HepG2 (cell line): ENCODE measurements around the gene SPRED2. TPM values are rescaled to one million over a fixed set of nuclear protein-coding genes. Genes with fewer than 3 reads are reported as not detected.

ENCODE experiments used
- ATAC-seq: fragments of 200-7000 bp; cut with Tn5 transposase; 3 replicates; pipeline ENCODE4 v1.9.1; 2020; ENCODE audit warnings: mild to moderate bottlenecking, moderate library complexity
- BruUV-seq: library from RNA; stranded (reverse); fragments of 400-500 nt; replicated peaks from 2 replicates; lab custom pipeline; 2021; lab: Mats Ljungman, UMichigan
- CTCF ChIA-PET: fragments of 300-600 bp; formaldehyde crosslinking; extraction: SDS; loops from one replicate; lab custom pipeline; 2021; ENCODE audit warnings: low total read pairs, inconsistent platforms, low intra/inter-chr PET ratio; lab: Yijun Ruan, JAX
- POLR2A ChIA-PET: fragments of 350-600 bp; sonication (Branson Sonifier 250); formaldehyde crosslinking; loops from one replicate; lab custom pipeline; 2020; ENCODE audit warnings: antibody characterized with exemption, inconsistent platforms; lab: Yijun Ruan, JAX
- DNase-seq: peaks from one replicate; pipeline ENCODE4 v3.0.0-alpha.2; 2015; ENCODE audit warnings: low spot score
- FAIRE-seq: peaks from 3 replicates; lab custom pipeline; 2011; peaks lifted over from hg19 to GRCh38; lab: Jason Lieb, UNC
- H2AFZ ChIP-seq: one replicate; pipeline ENCODE4 v1.6.1; 2011; ENCODE audit warnings: low read length, inconsistent platforms
- H3K27ac ChIP-seq: fragments of 300-600 bp; 3 replicates; pipeline ENCODE4 v1.8.0; 2011; ENCODE audit warnings: mixed run types, mild to moderate bottlenecking, mixed read lengths, low read length, inconsistent platforms; ENCODE audit not compliant: insufficient read depth; ENCODE audit errors: extremely low read length
- H3K27me3 ChIP-seq, 2 experiments: fragments of 200-600 bp in 1 of 2; 2 replicates in 1 of 2; 3 replicates in 1 of 2; pipeline versions ENCODE4 v1.6.0 to v1.8.0; 2011; ENCODE audit warnings: low read length in 2 of 2, mild to moderate bottlenecking in 2 of 2, moderate library complexity in 2 of 2, inconsistent platforms in 1 of 2; ENCODE audit not compliant: insufficient read depth in 2 of 2, control insufficient read depth in 1 of 2
- H3K36me3 ChIP-seq, 2 experiments: fragments of 200-600 bp in 1 of 2; replicated peaks in 1 of 2; 2 replicates in 1 of 2; 3 replicates in 1 of 2; pipeline versions ENCODE4 v1.5.1 to v1.8.0; 2011; ENCODE audit warnings: low read length in 2 of 2, inconsistent platforms in 1 of 2; ENCODE audit not compliant: insufficient read depth in 2 of 2, control insufficient read depth in 1 of 2
- H3K4me1 ChIP-seq: 2 replicates; pipeline ENCODE4 v1.5.1; 2012; ENCODE audit warnings: low read length, inconsistent platforms; ENCODE audit not compliant: insufficient read depth
- H3K4me2 ChIP-seq: 2 replicates; pipeline ENCODE4 v1.6.0; 2011; ENCODE audit warnings: low read depth, low read length, inconsistent platforms
- H3K4me3 ChIP-seq, 3 experiments: fragments of 200-600 bp in 1 of 3; sonication (generic), shearing (Covaris generic) in 1 of 3; replicated peaks in 1 of 3; 2 replicates each; pipeline ENCODE4 v1.5.1; 2011 to 2016; ENCODE audit warnings: low read length in 3 of 3, inconsistent platforms in 2 of 3, low read depth in 2 of 3, mild to moderate bottlenecking in 2 of 3, control low read depth in 1 of 3, mixed read lengths in 1 of 3; ENCODE audit not compliant: insufficient read depth in 1 of 3
- H3K79me2 ChIP-seq: one replicate; pipeline ENCODE4 v1.6.1; 2011; ENCODE audit warnings: low read length, inconsistent platforms; ENCODE audit not compliant: insufficient read depth
- H3K9ac ChIP-seq: 2 replicates; pipeline ENCODE4 v1.6.0; 2011; ENCODE audit warnings: mild to moderate bottlenecking, low read depth, low read length, inconsistent platforms; ENCODE audit not compliant: insufficient read depth
- H3K9me3 ChIP-seq: 2 replicates; pipeline ENCODE4 v1.5.1; 2012; ENCODE audit warnings: mild to moderate bottlenecking, low read length
- H4K20me1 ChIP-seq: 2 replicates; pipeline ENCODE4 v1.6.0; 2011; ENCODE audit warnings: inconsistent platforms, mild to moderate bottlenecking, low read length, moderate library complexity; ENCODE audit not compliant: insufficient read depth
- CBX1 ChIP-seq: IDR thresholded peaks from one replicate; pipeline ENCODE4 v1.6.1; 2016; ENCODE audit warnings: antibody characterized with exemption, low read depth
- FIP1L1 ChIP-seq: fragments of 200-400 bp; formaldehyde crosslinking; IDR thresholded peaks from 2 replicates; pipeline ENCODE4 v1.6.1; 2018; ENCODE audit warnings: low read depth, mild to moderate bottlenecking, low read length, moderate library complexity, borderline replicate concordance; ENCODE audit not compliant: insufficient read depth
- HMG20A ChIP-seq: IDR thresholded peaks from 2 replicates; pipeline ENCODE4 v1.6.1; 2016; ENCODE audit warnings: borderline replicate concordance
- IKZF4 ChIP-seq: sonication (generic); formaldehyde crosslinking; IDR thresholded peaks from 2 replicates; pipeline ENCODE4 v1.5.1; 2020; ENCODE audit warnings: borderline replicate concordance, mild to moderate bottlenecking, low read depth, missing genetic modification reagents; ENCODE audit errors: not compliant biosample characterization
- KMT2A ChIP-seq: sonication (generic); formaldehyde crosslinking; IDR thresholded peaks from 2 replicates; pipeline ENCODE4 v1.4.0; 2020; ENCODE audit warnings: missing genetic modification reagents
- NFE2 ChIP-seq: sonication (generic); formaldehyde crosslinking; IDR thresholded peaks from 2 replicates; pipeline ENCODE4 v1.4.0; 2020; ENCODE audit warnings: missing genetic modification reagents
- NR1H2 ChIP-seq: sonication (generic); formaldehyde crosslinking; IDR thresholded peaks from 2 replicates; pipeline ENCODE4 v1.8.1; 2022; ENCODE audit warnings: low read depth, missing genetic modification reagents, borderline replicate concordance
- SKI ChIP-seq: fragments of 450-650 bp; IDR thresholded peaks from one replicate; pipeline ENCODE4 v1.6.1; 2018; ENCODE audit warnings: mild to moderate bottlenecking; ENCODE audit not compliant: partially characterized antibody
- YEATS2 ChIP-seq: sonication (generic); formaldehyde crosslinking; IDR thresholded peaks from 2 replicates; pipeline ENCODE4 v1.4.0; 2020; ENCODE audit warnings: missing genetic modification reagents, borderline replicate concordance
- ZMYM3 ChIP-seq: sonication (generic); formaldehyde crosslinking; IDR thresholded peaks from 2 replicates; pipeline ENCODE4 v1.5.1; 2020; ENCODE audit warnings: mild to moderate bottlenecking, missing genetic modification reagents
- ZNF605 ChIP-seq: sonication (generic); formaldehyde crosslinking; IDR thresholded peaks from 2 replicates; pipeline ENCODE4 v1.8.0; 2022; ENCODE audit warnings: mild to moderate bottlenecking, missing genetic modification reagents
- ZNF615 ChIP-seq: sonication (generic); formaldehyde crosslinking; IDR thresholded peaks from 2 replicates; pipeline ENCODE4 v1.5.0; 2020; ENCODE audit warnings: mild to moderate bottlenecking, missing genetic modification reagents, borderline replicate concordance
- WGBS: methylation state at CpG from one replicate; pipeline ENCODE4 v1.1.6; 2017; ENCODE audit warnings: low lambda C conversion rate; 5-methylcytosine and 5-hydroxymethylcytosine counted together
- in situ Hi-C: cut with HindIII; loops from 2 replicates; pipeline ENCODE4 v1.10.0; 2017; ENCODE audit warnings: low pct_unique_long_range_greater_than_20kb; ENCODE audit not compliant: extremely low pct_ligation_motif_present
- intact Hi-C: fragments of 100-400 bp; cut with micrococcal nuclease; formaldehyde crosslinking; loops from one replicate; pipeline ENCODE4 v1.10.0; 2022; ENCODE audit not compliant: unreplicated experiment
- polyA plus RNA-seq, 8 experiments: library from polyadenylated mRNA; depleted of rRNA in 3 of 8; stranded (reverse) in 7 of 8; unstranded in 1 of 8; fragments of >200 nt; fragmentation: Illumina TruSeq in 4 of 8; extraction: Trizol in 4 of 8; gene quantifications; 2 replicates each; pipeline versions ENCODE4 v1.2.1 to v1.2.3, GENCODE V29; 2011 to 2016; ENCODE audit warnings: low read depth in 4 of 8, missing spikeins in 1 of 8, mixed read lengths in 1 of 8; ENCODE audit not compliant: insufficient read depth in 1 of 8
- total RNA-seq, 5 experiments: library from RNA; depleted of rRNA; stranded (reverse); fragments of >200 nt; fragmentation: Illumina TruSeq; extraction: Trizol; gene quantifications; 2 replicates each; pipeline ENCODE4 v1.2.3, GENCODE V29; 2016; ENCODE audit warnings: low read depth in 1 of 5
- TF ChIP-seq, protein P1 (sequence below): sonication (generic); formaldehyde crosslinking; IDR thresholded peaks from 2 replicates; pipeline ENCODE4 v1.9.0; 2021; ENCODE audit warnings: missing genetic modification reagents, mild to moderate bottlenecking, borderline replicate concordance
- TF ChIP-seq, protein P2 (sequence below): sonication (generic); formaldehyde crosslinking; IDR thresholded peaks from 2 replicates; pipeline ENCODE4 v1.8.1; 2023; ENCODE audit warnings: mild to moderate bottlenecking, moderate library complexity, missing genetic modification reagents
- TF ChIP-seq, protein P3 (sequence below): sonication (generic); formaldehyde crosslinking; IDR thresholded peaks from 2 replicates; pipeline ENCODE4 v1.5.1; 2020; ENCODE audit warnings: missing genetic modification reagents, mild to moderate bottlenecking, borderline replicate concordance
- TF ChIP-seq, protein P4 (sequence below): sonication (generic); formaldehyde crosslinking; IDR thresholded peaks from 2 replicates; pipeline ENCODE4 v1.8.0; 2022; ENCODE audit warnings: missing genetic modification reagents, low read depth, mild to moderate bottlenecking, borderline replicate concordance
- TF ChIP-seq, protein P5 (sequence below): sonication (generic); formaldehyde crosslinking; IDR thresholded peaks from 2 replicates; pipeline ENCODE4 v1.5.1; 2020; ENCODE audit warnings: mild to moderate bottlenecking, missing genetic modification reagents, borderline replicate concordance

The SPRED2 gene
- total and polyA plus RNA-seq, 2 of the 13 experiments (the other 11 are each of a cell fraction or from before 2014, with no cell fraction given), result 13.0 to 37.0 TPM

- Histone ChIP-seq H3K9ac (no peak overlapping the region), H3K4me1 (no peaks in the 10 kb centered on the region), H3K4me3 (no peak overlapping the region), H3K79me2 (no peaks in the 10 kb centered on the region), H3K9me3 (no peaks in the 10 kb centered on the region), H3K27ac (no peak overlapping the region), H4K20me1 (peaks cover 7% of the 10 kb centered on the region), H3K4me2 (no peak overlapping the region), H3K27me3 (no peaks in the 10 kb centered on the region), H3K36me3 (peaks cover 23 to 70% of the 10 kb centered on the region in 2 experiments), H2AFZ (no peak overlapping the region)
- in situ Hi-C loops, result loop anchor here (5.0 kb wide), 1 partner anchor 285 kb away; no protein-coding TSS in a partner anchor
- no peak for ATAC-seq
- ChIA-PET POLR2A (no interaction called here), CTCF (interaction anchor here (0.6 to 3.6 kb wide), 2 partner anchors 244 to 287 kb away, joined by 3 to 56 read pairs; no protein-coding TSS in a partner anchor)
- no peak for DNase-seq
- 96% methylated on average over 1 of the region's 1 CpG for whole genome bisulfite sequencing
- BruUV-seq, result no TSS peak
- intact Hi-C loops, result no loop called here
- no peak for FAIRE-seq
- TF ChIP-seq KMT2A, result no peak
- no peak for TF ChIP-seq NFE2 (CRISPR knock-in tag)
- no peak for TF ChIP-seq ZNF615 (CRISPR knock-in tag)
- TF ChIP-seq FIP1L1, result no peak
- no peak for TF ChIP-seq CBX1
- TF ChIP-seq, protein P1, sequence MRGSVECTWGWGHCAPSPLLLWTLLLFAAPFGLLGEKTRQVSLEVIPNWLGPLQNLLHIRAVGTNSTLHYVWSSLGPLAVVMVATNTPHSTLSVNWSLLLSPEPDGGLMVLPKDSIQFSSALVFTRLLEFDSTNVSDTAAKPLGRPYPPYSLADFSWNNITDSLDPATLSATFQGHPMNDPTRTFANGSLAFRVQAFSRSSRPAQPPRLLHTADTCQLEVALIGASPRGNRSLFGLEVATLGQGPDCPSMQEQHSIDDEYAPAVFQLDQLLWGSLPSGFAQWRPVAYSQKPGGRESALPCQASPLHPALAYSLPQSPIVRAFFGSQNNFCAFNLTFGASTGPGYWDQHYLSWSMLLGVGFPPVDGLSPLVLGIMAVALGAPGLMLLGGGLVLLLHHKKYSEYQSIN (CRISPR knock-in tag), result no peak
- no peak for TF ChIP-seq IKZF4
- TF ChIP-seq, protein P2, sequence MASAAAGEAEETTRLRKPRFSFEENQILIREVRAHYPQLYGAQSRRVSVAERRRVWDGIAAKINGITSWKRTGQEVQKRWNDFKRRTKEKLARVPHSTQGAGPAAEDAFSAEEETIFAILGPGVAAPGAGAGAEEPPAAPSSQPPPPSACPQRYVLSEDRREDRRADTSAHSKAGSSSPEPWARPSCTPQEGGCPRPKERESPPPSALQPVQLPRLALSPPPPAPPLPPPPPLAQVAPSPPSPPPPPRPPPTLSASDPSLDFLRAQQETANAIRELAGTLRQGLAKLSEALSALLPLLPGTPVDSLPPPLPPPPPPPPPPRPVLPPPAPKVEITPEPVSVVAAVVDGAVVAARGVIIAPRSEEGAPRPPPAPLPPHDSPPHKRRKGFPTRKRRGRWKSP (CRISPR knock-in tag), result no peak
- no peak for TF ChIP-seq ZNF605 (CRISPR knock-in tag)
- TF ChIP-seq, protein P3, sequence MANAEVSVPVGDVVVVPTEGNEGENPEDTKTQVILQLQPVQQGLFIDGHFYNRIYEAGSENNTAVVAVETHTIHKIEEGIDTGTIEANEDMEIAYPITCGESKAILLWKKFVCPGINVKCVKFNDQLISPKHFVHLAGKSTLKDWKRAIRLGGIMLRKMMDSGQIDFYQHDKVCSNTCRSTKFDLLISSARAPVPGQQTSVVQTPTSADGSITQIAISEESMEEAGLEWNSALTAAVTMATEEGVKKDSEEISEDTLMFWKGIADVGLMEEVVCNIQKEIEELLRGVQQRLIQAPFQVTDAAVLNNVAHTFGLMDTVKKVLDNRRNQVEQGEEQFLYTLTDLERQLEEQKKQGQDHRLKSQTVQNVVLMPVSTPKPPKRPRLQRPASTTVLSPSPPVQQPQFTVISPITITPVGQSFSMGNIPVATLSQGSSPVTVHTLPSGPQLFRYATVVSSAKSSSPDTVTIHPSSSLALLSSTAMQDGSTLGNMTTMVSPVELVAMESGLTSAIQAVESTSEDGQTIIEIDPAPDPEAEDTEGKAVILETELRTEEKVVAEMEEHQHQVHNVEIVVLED (CRISPR knock-in tag), result no peak
- no peak for TF ChIP-seq HMG20A
- TF ChIP-seq, protein P4, sequence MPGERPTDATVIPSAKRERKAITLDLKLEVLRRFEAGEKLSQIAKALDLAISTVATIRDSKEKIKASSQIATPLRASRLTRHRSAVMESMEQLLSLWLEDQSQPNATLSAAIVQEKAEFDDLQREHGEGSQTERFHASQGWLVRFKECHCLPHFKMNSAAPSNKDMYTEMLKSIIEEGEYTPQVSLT, result no peak
- TF ChIP-seq NR1H2, result no peak
- TF ChIP-seq YEATS2 (CRISPR knock-in tag), result no peak
- no peak for TF ChIP-seq ZMYM3 (CRISPR knock-in tag)
- TF ChIP-seq SKI, result no peak
- TF ChIP-seq, protein P5, sequence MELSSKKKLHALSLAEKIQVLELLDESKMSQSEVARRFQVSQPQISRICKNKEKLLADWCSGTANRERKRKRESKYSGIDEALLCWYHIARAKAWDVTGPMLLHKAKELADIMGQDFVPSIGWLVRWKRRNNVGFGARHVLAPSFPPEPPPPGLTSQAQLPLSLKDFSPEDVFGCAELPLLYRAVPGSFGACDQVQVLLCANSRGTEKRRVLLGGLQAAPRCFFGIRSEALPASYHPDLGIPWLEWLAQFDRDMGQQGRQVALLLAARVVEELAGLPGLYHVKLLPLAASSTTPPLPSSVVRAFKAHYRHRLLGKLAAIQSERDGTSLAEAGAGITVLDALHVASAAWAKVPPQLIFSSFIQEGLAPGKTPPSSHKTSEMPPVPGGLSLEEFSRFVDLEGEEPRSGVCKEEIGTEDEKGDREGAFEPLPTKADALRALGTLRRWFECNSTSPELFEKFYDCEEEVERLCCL, result no peak
These were observed 165.4 kb downstream of the SPRED2 start for GRCh38 chr2:65267008-65267407.
